ENCODE measurements around the gene STYXL1. TPM values are rescaled to one million over a fixed set of nuclear protein-coding genes. Genes with fewer than 3 reads are reported as not detected.

STYXL1 gene
- total RNA-seq, 1 experiment from 2014 or later = 21.3 TPM

- ATAC-seq (no peak), DNase-seq (ENCODE audit: low spot score) (no peak)
- H3K27ac Mint-ChIP-seq = no peak overlapping the region
- H3K27me3 Mint-ChIP-seq (ENCODE audit: low read depth) = no peaks in the 10 kb centered on the region
- TF ChIP-seq NFE2L1 (CRISPR knock-in tag; IDR thresholded peaks at IDR 0.05) (no peak), HMGXB4 (CRISPR knock-in tag; IDR thresholded peaks at IDR 0.05) (no peak), EMX1 (CRISPR knock-in tag; IDR thresholded peaks at IDR 0.05) (no peak), ZNF138 (CRISPR knock-in tag; conservative IDR thresholded peaks at IDR 0.05) (no peak), PREB (CRISPR knock-in tag; IDR thresholded peaks at IDR 0.05; ENCODE audit: borderline replicate concordance) (no peak), AFF4 (CRISPR knock-in tag; IDR thresholded peaks at IDR 0.05; ENCODE audit: borderline replicate concordance) (no peak), ATF6 (CRISPR knock-in tag; IDR thresholded peaks at IDR 0.05) (no peak), TEAD1 (CRISPR knock-in tag; IDR thresholded peaks at IDR 0.05) (no peak), ZNF317 (CRISPR knock-in tag; IDR thresholded peaks at IDR 0.05; ENCODE audit: borderline replicate concordance, low read depth) (no peak), ZNF232 (CRISPR knock-in tag; IDR thresholded peaks at IDR 0.05) (no peak), MLX (CRISPR knock-in tag; IDR thresholded peaks at IDR 0.05) (no peak), CTCF (IDR thresholded peaks at IDR 0.05) (no peak), ETV6 (CRISPR knock-in tag; IDR thresholded peaks at IDR 0.05) (no peak)
- peaks cover 9% of the 10 kb centered on the region for H3K36me3 Mint-ChIP-seq
- ChIA-PET CTCF (no interaction called here), POLR2A (no interaction called here)
- H3K4me3 Mint-ChIP-seq = no peak overlapping the region
- H3K4me1 Mint-ChIP-seq = no peaks in the 10 kb centered on the region
- H3K9me3 Mint-ChIP-seq = no peaks in the 10 kb centered on the region
These were observed 47.2 kb downstream of the STYXL1 start for GRCh38 chr7:76000566-76000965.

GRCh38 chr7:75998038-75998437 lies 49.8 kb downstream of the STYXL1 start:
- Mint-ChIP-seq H3K27ac (no peak overlapping the region), H3K4me1 (peaks cover 7% of the 10 kb centered on the region), H3K36me3 (peaks cover 4% of the 10 kb centered on the region; the same call in 1 of the 2 replicates), H3K4me3 (no peak overlapping the region), H3K27me3 (ENCODE audit: low read depth) (no peaks in the 10 kb centered on the region), H3K9me3 (no peaks in the 10 kb centered on the region)
- DNase-seq (ENCODE audit: low spot score) (no peak), ATAC-seq (no peak)
- POLR2A ChIA-PET = no interaction called here
- CTCF ChIA-PET = no interaction called here
- TF ChIP-seq PRRX2 (CRISPR knock-in tag; IDR thresholded peaks at IDR 0.05) (no peak), OVOL2 (CRISPR knock-in tag; IDR thresholded peaks at IDR 0.05; ENCODE audit: borderline replicate concordance) (no peak), AR (CRISPR knock-in tag; IDR thresholded peaks at IDR 0.05) (no peak), ZNF219 (CRISPR knock-in tag; IDR thresholded peaks at IDR 0.05; ENCODE audit: borderline replicate concordance) (no peak), ERG (CRISPR knock-in tag; IDR thresholded peaks at IDR 0.05) (no peak), RELA (CRISPR knock-in tag; IDR thresholded peaks at IDR 0.05; ENCODE audit: borderline replicate concordance) (no peak)

Data from WTC11 (cell line).